Spinal cord (tissue), 10 donors: ENCODE results near the gene ZBTB8B. TPM values are rescaled to one million over a fixed set of nuclear protein-coding genes. Genes with fewer than 3 reads are reported as not detected.

Experiments used
- DNase-seq, 6 donors: peaks; one replicate each; pipeline versions ENCODE4 v3.0.0 to v3.0.0-alpha.2; 2013 to 2015; ENCODE audit warnings: low spot score in 6 of 6, low read depth in 4 of 6
- H3K27ac ChIP-seq: one replicate; pipeline ENCODE4 v1.5.1; 2013; ENCODE audit warnings: low read depth, low read length, control low read depth
- H3K27me3 ChIP-seq: one replicate; pipeline ENCODE4 v1.6.1; 2013; ENCODE audit warnings: low read length; ENCODE audit not compliant: control insufficient read depth, insufficient read depth
- H3K36me3 ChIP-seq: one replicate; pipeline ENCODE4 v1.6.1; 2013; ENCODE audit warnings: low read length; ENCODE audit not compliant: control insufficient read depth, insufficient read depth
- H3K4me1 ChIP-seq: one replicate; pipeline ENCODE4 v1.6.1; 2013; ENCODE audit warnings: low read length; ENCODE audit not compliant: control insufficient read depth, insufficient read depth
- H3K4me3 ChIP-seq: one replicate; pipeline ENCODE4 v1.5.1; 2013; ENCODE audit warnings: low read depth, low read length, control low read depth
- H3K9me3 ChIP-seq: one replicate; pipeline ENCODE4 v1.6.1; 2013; ENCODE audit warnings: low read length; ENCODE audit not compliant: control insufficient read depth, insufficient read depth
- WGBS: methylation state at CpG from one replicate; pipeline ENCODE4 v1.1.5; 2013; ENCODE audit warnings: missing lambda C conversion rate; ENCODE audit not compliant: insufficient coverage; 5-methylcytosine and 5-hydroxymethylcytosine counted together
- polyA plus RNA-seq, 2 donors: library from polyadenylated mRNA; unstranded; fragments of 120-200 nt; gene quantifications; one replicate each; pipeline ENCODE4 v1.2.1, GENCODE V29; 2013; ENCODE audit not compliant: insufficient read length in 2 of 2
- total RNA-seq, 2 donors: library from RNA; depleted of rRNA in 1 of 2; stranded (reverse); fragments of 120-200 nt in 1 of 2; fragments of >200 nt in 1 of 2; gene quantifications; one replicate each; pipeline versions ENCODE4 v1.2.3 to v1.2.4, GENCODE V29; 2013 to 2014
- donor health status: healthy.

The ZBTB8B gene
- total and polyA plus RNA-seq, 4 donors, result 3.1 to 8.3 (median 6.2) TPM

- DNase-seq, result no peak
- Histone ChIP-seq H3K4me3 (no peak overlapping the region), H3K27me3 (no peaks in the 10 kb centered on the region), H3K27ac (no peak overlapping the region), H3K9me3 (no peaks in the 10 kb centered on the region), H3K36me3 (no peaks in the 10 kb centered on the region), H3K4me1 (peaks cover 4% of the 10 kb centered on the region)
- WGBS, result 92% methylated on average over 8 of the region's 8 CpGs
These were observed 33.9 kb downstream of the ZBTB8B start for GRCh38 chr1:32498751-32499150.

- DNase-seq, result peak in 5 of 6 donors; percentile 38 to 89 (median 64)
- no peaks in the 10 kb centered on the region for H3K36me3 ChIP-seq
- H3K4me1 ChIP-seq, result peaks cover 4% of the 10 kb centered on the region
- H3K27ac ChIP-seq, result peak overlapping the region; percentile 88
- peak overlapping the region; percentile 50 for H3K4me3 ChIP-seq
- no peaks in the 10 kb centered on the region for H3K9me3 ChIP-seq
- 0% methylated on average over 98 of the region's 99 CpGs for WGBS
- no peaks in the 10 kb centered on the region for H3K27me3 ChIP-seq
These were observed 35.7 kb downstream of the ZBTB8B start for GRCh38 chr1:32500387-32501209.

GRCh38 chr1:32501865-32502264, 37.0 kb downstream of the ZBTB8B start:
- Histone ChIP-seq H3K4me1 (peaks cover 4% of the 10 kb centered on the region), H3K4me3 (no peak overlapping the region), H3K27me3 (no peaks in the 10 kb centered on the region), H3K27ac (no peak overlapping the region), H3K9me3 (no peaks in the 10 kb centered on the region), H3K36me3 (no peaks in the 10 kb centered on the region)
- DNase-seq, result no peak
- 88% methylated on average over 8 of the region's 9 CpGs for WGBS

GRCh38 chr1:32503153-32503552, 38.3 kb downstream of the ZBTB8B start:
- Histone ChIP-seq H3K36me3 (no peaks in the 10 kb centered on the region), H3K27ac (no peak overlapping the region), H3K4me1 (peaks cover 4% of the 10 kb centered on the region), H3K9me3 (no peaks in the 10 kb centered on the region), H3K27me3 (no peaks in the 10 kb centered on the region), H3K4me3 (no peak overlapping the region)
- DNase-seq, result no peak
- WGBS, result 92% methylated on average over 7 of the region's 7 CpGs

- 100% methylated on average over 1 of the region's 4 CpGs for WGBS
- no peaks in the 10 kb centered on the region for H3K4me1 ChIP-seq
- no peak for DNase-seq
- no peaks in the 10 kb centered on the region for H3K36me3 ChIP-seq
- H3K4me3 ChIP-seq, result no peak overlapping the region
- no peak overlapping the region for H3K27ac ChIP-seq
- no peaks in the 10 kb centered on the region for H3K27me3 ChIP-seq
- H3K9me3 ChIP-seq, result no peaks in the 10 kb centered on the region
These were observed 42.1 kb downstream of the ZBTB8B start for GRCh38 chr1:32507021-32507420.

GRCh38 chr1:32508761-32509160, 43.9 kb downstream of the ZBTB8B start:
- no peaks in the 10 kb centered on the region for H3K9me3 ChIP-seq
- no peaks in the 10 kb centered on the region for H3K4me1 ChIP-seq
- no peak overlapping the region for H3K27ac ChIP-seq
- WGBS, result 84% methylated on average over 2 of the region's 5 CpGs
- no peaks in the 10 kb centered on the region for H3K27me3 ChIP-seq
- DNase-seq, result no peak
- H3K36me3 ChIP-seq, result no peaks in the 10 kb centered on the region
- no peak overlapping the region for H3K4me3 ChIP-seq

GRCh38 chr1:32509939-32510338, 45.1 kb downstream of the ZBTB8B start:
- no peaks in the 10 kb centered on the region for H3K27me3 ChIP-seq
- no peaks in the 10 kb centered on the region for H3K36me3 ChIP-seq
- DNase-seq, result no peak
- H3K4me1 ChIP-seq, result no peaks in the 10 kb centered on the region
- H3K4me3 ChIP-seq, result no peak overlapping the region
- 95% methylated on average over 1 of the region's 1 CpG for WGBS
- H3K27ac ChIP-seq, result no peak overlapping the region
- no peaks in the 10 kb centered on the region for H3K9me3 ChIP-seq

Other genes starting within 250 kb of the ZBTB8B start
- gene TMEM234, start 242.7 kb upstream of the ZBTB8B start, total RNA-seq, result 10 to 100 TPM; 15.3 to 27.4 TPM
- 10 to 100 TPM; 20.2 to 25.8 TPM for gene TMEM234, start 242.7 kb upstream of the ZBTB8B start, polyA plus RNA-seq
- 100 to 1,000 TPM in 1 of 2 donors, 10 to 100 TPM in 1; 94.9 to 185 TPM for gene EIF3I, start 242.7 kb upstream of the ZBTB8B start, total RNA-seq
- 100 to 1,000 TPM; 162 to 171 TPM for gene EIF3I, start 242.7 kb upstream of the ZBTB8B start, polyA plus RNA-seq
- gene FAM167B, start 217.8 kb upstream of the ZBTB8B start, total RNA-seq, result 1 to 10 TPM in 1 of 2 donors, under 1 TPM in 1; 0.69 to 1.5 TPM
- 1 to 10 TPM; 2.7 to 3.1 TPM for gene FAM167B, start 217.8 kb upstream of the ZBTB8B start, polyA plus RNA-seq
- gene LCK, start 213.8 kb upstream of the ZBTB8B start, total RNA-seq, result under 1 TPM; 0.22 to 0.50 TPM
- gene LCK, start 213.8 kb upstream of the ZBTB8B start, polyA plus RNA-seq, result under 1 TPM; 0.27 to 0.41 TPM
- 10 to 100 TPM; 37.2 to 68.2 TPM for gene HDAC1, start 173.0 kb upstream of the ZBTB8B start, total RNA-seq
- 10 to 100 TPM; 66.3 to 79.3 TPM for gene HDAC1, start 173.0 kb upstream of the ZBTB8B start, polyA plus RNA-seq
- 100 to 1,000 TPM; 159 to 231 TPM for gene MARCKSL1, start 128.8 kb upstream of the ZBTB8B start, total RNA-seq
- gene MARCKSL1, start 128.8 kb upstream of the ZBTB8B start, polyA plus RNA-seq, result 1,000 to 10,000 TPM; 1,221 to 1,348 TPM
- gene FAM229A, start 102.6 kb upstream of the ZBTB8B start, total RNA-seq, result 1 to 10 TPM; 1.1 to 5.8 TPM
- gene FAM229A, start 102.6 kb upstream of the ZBTB8B start, polyA plus RNA-seq, result 10 to 100 TPM; 13.9 to 15.5 TPM
- 1 to 10 TPM in 1 of 2 donors, under 1 TPM in 1; 0.59 to 2.4 TPM for gene TSSK3, start 102.5 kb upstream of the ZBTB8B start, total RNA-seq
- 1 to 10 TPM; 2.3 to 4.4 TPM for gene TSSK3, start 102.5 kb upstream of the ZBTB8B start, polyA plus RNA-seq
- 10 to 100 TPM; 61.4 to 73.8 TPM for gene BSDC1, start 70.6 kb upstream of the ZBTB8B start, total RNA-seq
- 10 to 100 TPM; 78.8 to 85.1 TPM for gene BSDC1, start 70.6 kb upstream of the ZBTB8B start, polyA plus RNA-seq
- 10 to 100 TPM; 15.4 to 20.4 TPM for gene ZBTB8A, start 74.4 kb downstream of the ZBTB8B start, total RNA-seq
- 10 to 100 TPM; 11.8 to 11.9 TPM for gene ZBTB8A, start 74.4 kb downstream of the ZBTB8B start, polyA plus RNA-seq
- gene ZBTB8OS, start 185.5 kb downstream of the ZBTB8B start, total RNA-seq, result 10 to 100 TPM; 26.6 to 41.8 TPM
- gene ZBTB8OS, start 185.5 kb downstream of the ZBTB8B start, polyA plus RNA-seq, result 10 to 100 TPM; 46.6 to 51.0 TPM
- gene RBBP4, start 186.1 kb downstream of the ZBTB8B start, total RNA-seq, result 100 to 1,000 TPM; 164 to 192 TPM
- 100 to 1,000 TPM; 188 to 217 TPM for gene RBBP4, start 186.1 kb downstream of the ZBTB8B start, polyA plus RNA-seq
- gene SYNC, start 237.7 kb downstream of the ZBTB8B start, total RNA-seq, result 10 to 100 TPM; 10.6 to 17.2 TPM
- 1 to 10 TPM; 6.0 to 7.0 TPM for gene SYNC, start 237.7 kb downstream of the ZBTB8B start, polyA plus RNA-seq